Uterus (tissue), 2 donors: ENCODE data around the gene PRKD3.

Source experiments
- CTCF ChIP-seq, 4 experiments: fragments of 200-600 bp in 2 of 4; fragments of 450-650 bp in 2 of 4; sonication (generic) in 2 of 4; IDR thresholded peaks; one replicate each; pipeline ENCODE4 v1.5.1; 2016 to 2019; ENCODE audit warnings: antibody characterized with exemption in 4 of 4, mild to moderate bottlenecking in 2 of 4, moderate library complexity in 1 of 4
- POLR2A ChIP-seq, 2 donors: fragments of 450-650 bp; IDR thresholded peaks; one replicate each; pipeline ENCODE4 v1.6.1; 2016; ENCODE audit warnings: antibody characterized with exemption in 2 of 2, mild to moderate bottlenecking in 1 of 2, moderate library complexity in 1 of 2

GRCh38 chr2:37326866-37327634 is 2.4 kb upstream of the PRKD3 start:
- no peak for TF ChIP-seq POLR2A (IDR thresholded peaks at IDR 0.05)
- no peak for TF ChIP-seq CTCF (IDR thresholded peaks at IDR 0.05)
